Measurements from ENCODE around the gene DGKB. TPM values are rescaled to one million over a fixed set of nuclear protein-coding genes. Genes with fewer than 3 reads are reported as not detected.

Gene DGKB
- total RNA-seq, 1 experiment from 2014 or later: not detected

- intact Hi-C loops (cut with micrococcal nuclease; ENCODE audit: unreplicated experiment): no loop called here
- DNase-seq (ENCODE audit: low read depth, low spot score) (no peak), ATAC-seq (no peak)
- H3K4me1 ChIP-seq (ENCODE audit: control insufficient read depth, insufficient read depth, low read length): no peaks in the 10 kb centered on the region
- no peaks in the 10 kb centered on the region for H3K36me3 ChIP-seq (ENCODE audit: control insufficient read depth, insufficient read depth, low read length)
- POLR2A ChIA-PET: no interaction called here
- no peaks in the 10 kb centered on the region for H3K27me3 ChIP-seq (ENCODE audit: control insufficient read depth, insufficient read depth, low read length)
- H3K27ac ChIP-seq (ENCODE audit: low read length): no peak overlapping the region
- BruUV-seq (replicated peaks): no TSS peak
- in situ Hi-C loops (cut with HindIII; ENCODE audit: low pct_unique_long_range_greater_than_20kb, low sequenced_read_pairs): no loop called here
- TF ChIP-seq CTCF (IDR thresholded peaks at IDR 0.05) (no peak), SIN3A (IDR thresholded peaks at IDR 0.05; ENCODE audit: borderline replicate concordance, insufficient read depth, low read depth, low read length) (no peak), REST (IDR thresholded peaks at IDR 0.05; ENCODE audit: insufficient read depth in 1 of 2, low read depth in 2 of 2, low read length in 1 of 2) (no peak), TCF7L2 (IDR thresholded peaks at IDR 0.05; ENCODE audit: low read depth, low read length) (no peak), POLR2AphosphoS5 (IDR thresholded peaks at IDR 0.05; ENCODE audit: low read depth, low read length) (no peak)
- H3K9me3 ChIP-seq (ENCODE audit: control insufficient read depth, insufficient read depth, low read depth, low read length): no peaks in the 10 kb centered on the region; the same call in 1 of the 2 replicates
- CTCF ChIA-PET: no interaction called here
- H3K4me3 ChIP-seq (ENCODE audit: low read depth in 2 of 2, low read length in 2 of 2): no peak overlapping the region
These were observed 534.3 kb downstream of the DGKB start for GRCh38 chr7:14368285-14368684.

GRCh38 chr7:14351167-14351566 lies 551.4 kb downstream of the DGKB start:
- no peak overlapping the region for H3K4me3 ChIP-seq (ENCODE audit: low read depth in 2 of 2, low read length in 2 of 2)
- intact Hi-C loops (cut with micrococcal nuclease; ENCODE audit: unreplicated experiment) (no loop called here), in situ Hi-C loops (cut with HindIII; ENCODE audit: low pct_unique_long_range_greater_than_20kb, low sequenced_read_pairs) (no loop called here)
- H3K36me3 ChIP-seq (ENCODE audit: control insufficient read depth, insufficient read depth, low read length): no peaks in the 10 kb centered on the region
- ATAC-seq: no peak
- no peaks in the 10 kb centered on the region for H3K4me1 ChIP-seq (ENCODE audit: control insufficient read depth, insufficient read depth, low read length)
- BruUV-seq (replicated peaks): no TSS peak
- TF ChIP-seq POLR2AphosphoS5 (IDR thresholded peaks at IDR 0.05; ENCODE audit: low read depth, low read length) (no peak), TCF7L2 (IDR thresholded peaks at IDR 0.05; ENCODE audit: low read depth, low read length) (no peak), CTCF (IDR thresholded peaks at IDR 0.05) (no peak), REST (IDR thresholded peaks at IDR 0.05; ENCODE audit: insufficient read depth in 1 of 2, low read depth in 2 of 2, low read length in 1 of 2) (no peak), SIN3A (IDR thresholded peaks at IDR 0.05; ENCODE audit: borderline replicate concordance, insufficient read depth, low read depth, low read length) (no peak)
- H3K9me3 ChIP-seq (ENCODE audit: control insufficient read depth, insufficient read depth, low read depth, low read length): no peaks in the 10 kb centered on the region
- DNase-seq (ENCODE audit: low read depth, low spot score): no peak
- ChIA-PET POLR2A (no interaction called here), CTCF (no interaction called here)
- H3K27me3 ChIP-seq (ENCODE audit: control insufficient read depth, insufficient read depth, low read length): no peaks in the 10 kb centered on the region
- no peak overlapping the region for H3K27ac ChIP-seq (ENCODE audit: low read length)
